ENCODE data around the gene CALML3.

DNA sequence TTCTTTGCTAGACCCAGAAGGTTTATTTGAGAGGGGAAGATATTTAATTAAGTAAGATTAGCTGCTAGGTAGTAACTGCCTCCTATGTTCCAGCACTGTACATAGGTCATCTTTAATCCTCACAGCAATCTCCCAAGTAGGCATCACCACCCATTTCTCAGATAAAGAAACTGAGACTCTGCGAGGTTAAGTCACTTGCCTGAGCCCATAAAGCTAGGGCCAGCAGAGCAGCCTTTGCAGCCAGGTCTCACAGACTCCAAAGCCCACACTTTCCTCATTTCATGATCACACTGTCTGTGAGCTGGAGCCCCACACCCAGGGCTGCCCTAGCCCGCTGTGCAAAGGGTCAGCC, 20.6 kb downstream of the CALML3 start:
- TF ChIP-seq EP300 (IDR thresholded peaks at IDR 0.05; ENCODE audit: borderline replicate concordance) (no peak), CREB1 (IDR thresholded peaks at IDR 0.05; ENCODE audit: low read depth) (no peak), NFIC (IDR thresholded peaks at IDR 0.05) (no peak), TAF1 (IDR thresholded peaks at IDR 0.05; ENCODE audit: low read depth) (no peak), USF1 (IDR thresholded peaks at IDR 0.05) (no peak), MAX (IDR thresholded peaks at IDR 0.05) (no peak), YY1 (IDR thresholded peaks at IDR 0.05; ENCODE audit: low read depth) (no peak), CEBPB (IDR thresholded peaks at IDR 0.05) (no peak), FOXM1 (IDR thresholded peaks at IDR 0.05; ENCODE audit: borderline replicate concordance, low read depth) (no peak), RAD21 (IDR thresholded peaks at IDR 0.05; ENCODE audit: low read depth) (no peak), REST (IDR thresholded peaks at IDR 0.05; ENCODE audit: low read depth) (no peak), TCF12 (IDR thresholded peaks at IDR 0.05; ENCODE audit: low read depth) (no peak), ZBTB7A (IDR thresholded peaks at IDR 0.05; ENCODE audit: low read depth) (no peak)

Data from Ishikawa (cell line).